GM18520 (cell line): ENCODE results near the gene SLC5A5.

Experiments
- ATAC-seq: cut with Tn5 transposase; IDR thresholded peaks from one replicate; pipeline ENCODE4 v1.9.1; 2021; ENCODE audit not compliant: unreplicated experiment

Gene SLC5A5

DNA sequence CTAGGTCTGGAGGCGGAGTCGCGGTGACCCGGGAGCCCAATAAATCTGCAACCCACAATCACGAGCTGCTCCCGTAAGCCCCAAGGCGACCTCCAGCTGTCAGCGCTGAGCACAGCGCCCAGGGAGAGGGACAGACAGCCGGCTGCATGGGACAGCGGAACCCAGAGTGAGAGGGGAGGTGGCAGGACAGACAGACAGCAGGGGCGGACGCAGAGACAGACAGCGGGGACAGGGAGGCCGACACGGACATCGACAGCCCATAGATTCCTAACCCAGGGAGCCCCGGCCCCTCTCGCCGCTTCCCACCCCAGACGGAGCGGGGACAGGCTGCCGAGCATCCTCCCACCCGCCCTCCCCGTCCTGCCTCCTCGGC, at the start of gene SLC5A5:
Gene SLC5A5 (plus strand): TSS at position 68 of the 373 bp plus-strand sequence. CDS start 375 bp downstream, outside the sequence.
- ATAC-seq: no peak

DNA sequence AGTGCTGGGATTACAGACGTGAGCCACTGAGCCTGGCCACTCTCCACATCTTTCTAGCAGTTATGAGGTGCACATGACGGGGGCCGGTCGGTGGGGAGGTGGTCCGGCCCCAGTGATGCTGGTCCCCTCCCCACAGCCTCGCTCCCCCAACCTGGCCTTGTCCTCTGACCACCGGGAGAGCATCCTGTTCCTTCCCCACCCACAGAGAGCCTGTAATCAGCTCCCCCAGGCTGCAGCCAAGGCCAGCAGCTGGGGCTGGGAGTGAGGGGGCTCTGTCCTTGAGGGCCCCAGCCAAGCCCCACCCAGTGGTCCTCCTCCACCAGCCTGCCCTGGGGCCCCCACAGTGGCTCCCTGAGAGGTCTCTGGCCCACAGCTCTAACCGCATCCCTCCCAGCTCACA, 47.4 kb upstream of the SLC5A5 start:
- no peak for ATAC-seq

DNA sequence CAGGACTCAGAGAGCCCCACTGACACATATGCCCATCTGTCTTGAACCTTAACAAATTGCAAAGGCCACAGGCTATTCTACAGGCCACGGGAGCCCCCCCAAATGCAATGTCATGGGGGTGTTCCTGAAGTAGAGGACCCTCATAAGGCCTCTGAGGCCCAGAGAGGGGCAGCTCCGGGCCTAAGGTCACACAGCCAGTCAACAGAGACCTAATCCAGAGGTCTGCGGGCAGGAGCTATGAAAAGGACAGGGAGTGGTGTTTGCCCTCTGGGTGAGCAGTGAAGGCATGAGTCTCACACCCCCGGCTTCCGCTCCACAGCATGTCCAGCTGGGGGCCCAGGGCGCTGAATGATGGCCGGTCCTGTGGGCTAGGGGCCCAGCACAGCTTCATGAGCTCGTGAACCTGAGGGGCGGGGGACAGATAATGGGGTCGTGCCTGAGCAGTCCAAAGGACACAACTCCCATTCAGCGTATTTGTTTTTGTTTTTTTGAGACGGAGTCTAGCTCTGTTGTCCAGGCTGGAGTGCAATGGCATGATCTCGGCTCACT, 45.2 kb upstream of the SLC5A5 start:
- ATAC-seq: no peak

DNA sequence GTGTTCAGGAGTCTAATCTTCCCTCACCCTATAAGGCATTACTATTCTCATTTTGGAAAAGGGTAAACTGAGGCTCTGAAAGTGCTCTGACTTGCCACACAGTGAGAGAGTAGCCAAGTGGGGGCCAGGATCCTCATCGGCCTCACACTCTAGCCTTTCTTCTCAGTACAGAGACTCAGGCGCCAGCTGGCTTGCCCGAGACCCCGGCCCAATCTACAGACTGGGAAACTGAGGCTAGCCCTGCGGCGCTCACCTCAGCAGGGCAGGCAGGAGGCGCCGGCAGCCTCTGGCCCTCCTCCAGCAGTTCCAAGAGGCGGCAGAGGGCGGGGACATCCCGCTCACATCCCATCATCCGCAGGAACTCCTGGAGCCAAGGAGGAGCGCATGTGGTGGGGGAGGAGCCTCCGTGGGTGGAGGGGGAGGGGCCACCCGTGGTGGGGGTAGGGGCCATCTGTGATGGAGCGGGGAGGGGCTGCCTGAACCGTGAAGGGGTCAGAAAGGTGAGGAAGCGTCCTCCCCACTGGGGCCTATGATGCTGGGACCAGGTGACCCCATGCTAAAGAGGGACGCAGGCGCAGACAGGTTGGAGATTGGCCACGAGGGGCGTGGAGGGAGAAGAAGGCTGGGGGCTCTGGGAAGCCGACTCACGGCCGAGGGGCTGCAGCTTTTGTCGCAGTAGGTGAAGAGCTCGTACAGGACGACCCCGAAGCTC, 41.7 kb upstream of the SLC5A5 start:
- ATAC-seq: no peak

DNA sequence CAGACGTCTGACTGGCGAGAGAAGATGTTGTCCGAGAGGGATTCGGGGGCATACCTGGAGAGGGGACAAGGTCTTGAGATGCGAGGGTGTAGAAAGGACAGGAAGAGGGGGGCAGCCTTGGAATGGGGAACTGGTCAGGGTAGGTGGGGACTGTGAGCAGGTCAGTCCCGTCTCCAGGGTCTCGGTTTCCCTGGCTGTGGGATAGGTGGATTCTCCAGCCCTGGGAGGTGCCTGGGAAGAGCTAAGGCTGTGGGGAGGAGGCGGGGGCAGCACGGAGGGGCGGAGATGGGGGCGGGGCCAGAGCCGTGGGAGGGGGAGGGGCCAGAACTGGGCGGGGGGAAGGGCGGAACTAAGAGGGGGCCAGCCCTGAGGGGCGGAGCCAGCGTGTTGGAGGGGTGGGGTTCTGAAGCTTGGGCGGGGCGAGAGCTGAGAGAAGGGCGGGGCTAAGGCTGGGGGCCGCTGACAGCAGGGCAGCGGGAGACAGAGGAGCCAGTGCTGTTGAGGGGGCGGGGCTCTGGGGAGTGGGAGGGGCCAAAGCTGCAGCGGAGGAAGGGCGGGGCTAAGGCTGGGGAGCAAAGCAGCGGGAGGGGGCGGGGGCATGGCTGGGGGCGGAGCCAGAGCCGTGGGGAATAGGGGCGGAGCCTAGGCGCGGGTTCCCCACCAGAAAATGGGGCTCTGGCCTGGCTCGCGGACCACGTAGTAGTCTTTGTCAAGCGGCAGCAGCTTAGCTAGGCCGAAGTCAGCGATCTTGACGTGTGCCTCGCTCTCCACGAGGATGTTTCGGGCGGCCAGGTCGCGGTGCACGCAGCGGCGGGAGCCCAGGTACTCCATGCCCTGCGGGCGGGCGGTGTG, 41.0 kb upstream of the SLC5A5 start:
- ATAC-seq: no peak

DNA sequence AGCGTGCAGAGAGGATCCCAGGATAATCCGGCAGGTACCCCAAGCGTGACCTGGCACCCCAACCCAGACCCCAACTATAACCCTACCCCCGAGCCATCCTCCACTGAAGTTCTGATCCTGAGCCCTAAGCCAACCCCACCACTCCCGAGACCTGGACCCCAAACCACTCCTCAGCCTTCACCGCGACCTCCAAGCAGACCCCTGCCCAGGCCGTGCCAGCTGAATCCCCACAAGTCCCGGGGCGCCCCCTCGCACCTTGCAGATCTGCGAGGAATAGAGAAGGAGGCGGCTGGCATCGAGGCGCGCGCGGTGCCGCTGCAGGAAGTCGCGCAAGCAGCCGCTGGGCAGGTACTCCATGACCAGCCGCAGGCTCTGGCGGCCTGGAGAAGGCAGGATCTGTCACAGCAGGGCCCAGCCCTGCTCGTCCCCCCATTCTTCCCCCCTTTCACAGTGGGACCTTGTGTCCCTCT, 40.3 kb upstream of the SLC5A5 start:
- ATAC-seq: no peak

DNA sequence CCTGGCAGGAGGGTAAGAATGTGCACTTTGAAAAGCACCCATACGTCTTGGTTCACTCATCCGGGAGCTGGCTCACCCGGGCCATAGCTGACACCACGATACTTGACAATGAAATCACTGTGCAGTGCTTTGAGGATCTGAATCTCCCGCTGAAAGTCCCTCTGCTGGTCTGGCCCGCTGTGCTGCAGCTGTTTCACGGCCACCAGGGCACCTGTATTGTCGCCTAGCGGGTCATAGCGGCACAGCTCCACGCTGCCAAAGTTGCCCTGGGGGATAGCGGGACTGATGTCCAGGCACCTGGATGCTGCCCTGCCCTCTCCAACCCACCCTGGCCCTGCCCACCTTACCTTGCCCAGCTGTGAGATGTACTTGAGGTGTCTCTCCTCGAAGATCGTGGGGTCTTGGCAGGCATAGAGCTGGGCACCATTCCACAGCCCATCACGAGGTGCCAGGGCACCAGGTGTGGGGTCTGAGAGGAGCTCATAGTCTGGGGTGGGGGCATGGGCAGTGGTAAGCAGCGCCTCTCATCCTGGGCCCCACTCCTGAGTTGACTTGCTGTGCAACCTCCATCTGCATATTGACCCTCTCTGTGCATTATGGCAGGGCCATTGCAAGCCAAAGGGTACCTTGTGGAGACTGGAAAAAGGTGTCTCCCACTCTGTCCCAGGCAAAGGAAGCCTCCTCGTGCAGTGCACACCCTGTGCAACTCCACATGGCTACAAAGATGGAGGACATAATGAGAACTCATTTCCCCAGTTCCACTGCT, 39.1 kb upstream of the SLC5A5 start:
- no peak for ATAC-seq

DNA sequence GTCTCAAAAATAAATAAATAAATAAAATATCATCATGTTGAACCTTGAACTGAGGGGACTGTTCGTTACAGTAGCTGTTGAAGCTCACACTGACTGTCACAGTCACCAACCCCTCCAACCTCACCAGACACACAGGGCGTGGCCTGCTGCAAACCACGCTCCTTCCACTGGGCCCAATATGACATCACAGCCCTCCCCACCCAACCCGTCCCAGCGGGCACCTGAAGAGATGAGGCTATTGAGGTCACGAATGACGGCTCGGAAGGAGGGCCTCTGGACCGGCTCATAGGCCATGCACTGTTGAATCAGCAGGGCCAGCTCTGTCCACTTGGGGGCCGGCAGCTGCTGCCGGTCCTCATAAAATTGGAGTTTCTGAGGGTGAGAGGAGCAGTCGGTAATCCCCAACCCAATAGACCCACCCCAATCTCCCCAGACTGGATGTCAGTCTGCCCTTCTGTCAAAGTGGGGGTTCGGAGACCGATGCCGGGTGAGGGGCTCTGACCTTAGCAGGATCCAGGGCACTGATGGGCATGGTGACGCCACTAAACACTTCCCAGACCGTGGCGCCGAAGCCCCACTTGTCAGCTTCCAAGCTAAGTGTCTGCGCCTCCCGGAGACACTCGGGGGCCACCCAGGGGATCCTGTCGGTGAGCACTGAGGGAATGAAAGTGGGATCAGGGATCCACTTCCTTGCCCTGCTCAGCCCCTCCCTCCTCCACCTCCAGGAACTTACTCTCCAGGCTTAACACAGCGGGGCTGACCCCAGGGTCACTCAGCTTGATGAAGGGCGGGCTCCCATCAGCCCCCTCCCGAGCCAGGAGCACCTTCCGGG, 37.2 kb upstream of the SLC5A5 start:
- ATAC-seq: no peak

DNA sequence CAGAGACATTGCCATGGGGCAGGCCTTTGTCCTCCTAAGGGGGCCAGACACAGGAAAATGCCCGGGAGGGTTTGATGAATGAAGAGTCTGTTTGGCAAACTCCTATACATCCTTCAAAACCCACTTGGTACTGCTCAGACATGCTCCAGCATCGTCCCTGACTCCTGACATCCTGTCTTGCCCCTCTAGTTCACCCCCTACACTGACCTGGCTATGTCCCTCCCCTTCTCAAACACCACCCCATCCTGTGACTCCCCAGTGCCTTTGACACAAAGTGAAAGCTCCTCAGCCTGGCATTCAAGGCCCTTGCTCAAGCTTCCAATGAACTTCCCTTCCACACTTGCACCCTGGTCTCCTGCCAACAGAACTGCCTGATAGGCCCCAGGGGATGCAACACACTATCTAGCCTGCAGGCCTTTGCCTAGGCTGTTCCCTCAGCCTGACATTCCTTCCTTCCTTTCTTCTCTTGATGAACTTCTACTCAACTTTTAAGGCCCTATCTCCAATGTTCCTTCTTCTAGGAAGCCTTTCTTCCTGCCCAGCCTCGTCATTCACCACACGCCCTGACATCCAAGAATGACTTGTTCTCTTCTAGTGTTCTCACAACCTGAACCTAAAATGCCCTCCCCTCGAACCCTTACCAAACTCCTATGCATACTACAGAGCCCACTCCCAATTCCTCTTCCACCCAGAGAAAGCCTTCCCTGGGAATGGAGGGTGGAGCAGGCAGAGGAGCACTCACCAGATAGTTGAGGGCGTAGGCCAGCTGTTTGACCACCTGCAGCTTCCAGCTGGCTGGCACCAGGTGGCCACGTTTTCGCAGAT, 36.4 kb upstream of the SLC5A5 start:
- ATAC-seq: no peak

DNA sequence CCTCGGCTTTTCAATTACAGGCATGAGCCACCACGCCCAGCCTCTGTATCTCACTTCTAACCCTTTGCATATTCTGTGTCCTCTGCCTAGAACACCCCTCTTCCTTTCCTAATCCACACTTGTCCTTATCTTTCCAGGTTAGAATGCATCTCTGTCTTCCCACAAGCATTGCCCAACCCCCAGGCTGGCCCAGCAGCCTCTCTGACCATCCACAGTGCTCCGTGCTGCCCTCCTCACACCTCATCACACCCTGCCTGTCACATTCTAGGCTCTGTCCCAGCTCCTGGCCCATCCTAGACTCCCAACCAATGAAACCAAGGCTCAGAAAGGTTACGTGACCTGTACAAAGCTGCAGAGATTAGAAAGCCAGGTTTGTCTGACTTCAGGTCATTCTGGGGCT, 35.2 kb upstream of the SLC5A5 start:
- no peak for ATAC-seq

DNA sequence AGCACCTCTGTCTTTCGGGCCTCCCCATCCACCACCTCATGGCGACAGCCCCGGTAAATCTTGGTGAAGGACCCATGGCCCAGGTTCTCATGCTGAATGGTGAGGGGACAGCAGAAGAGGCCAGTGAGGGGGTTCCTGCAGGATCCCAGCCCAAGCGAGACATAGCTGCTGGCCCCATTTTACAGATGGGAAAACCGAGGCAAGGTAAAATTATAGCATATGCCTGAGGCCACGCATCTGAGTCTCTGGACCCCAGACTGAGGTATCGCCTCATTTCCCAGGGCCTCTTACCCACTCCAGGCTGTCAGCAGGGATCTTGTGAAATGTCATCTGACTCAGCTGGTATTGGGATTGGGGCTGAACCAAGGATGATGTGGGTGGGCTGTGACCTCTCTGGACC, 33.8 kb upstream of the SLC5A5 start:
- no peak for ATAC-seq

DNA sequence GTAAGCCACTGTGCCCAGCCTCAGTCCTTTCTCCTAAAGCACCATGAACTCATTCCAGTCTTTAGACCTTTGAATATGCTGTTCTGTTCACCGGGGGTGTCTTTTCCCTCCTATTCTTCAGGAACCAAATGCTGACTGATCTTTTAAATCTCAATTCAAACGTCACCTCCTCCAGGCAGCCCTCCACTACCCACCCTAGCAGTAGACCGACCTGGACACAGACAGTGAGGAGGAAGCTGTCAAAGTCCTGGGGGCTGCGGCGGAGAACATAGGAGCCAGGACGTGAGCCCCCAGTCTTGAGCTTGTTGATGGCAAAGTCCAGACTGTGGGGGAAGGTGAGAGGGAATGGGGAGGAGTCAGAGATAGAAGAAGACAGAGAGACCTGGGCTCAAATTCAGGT, 31.7 kb upstream of the SLC5A5 start:
- ATAC-seq: no peak

DNA sequence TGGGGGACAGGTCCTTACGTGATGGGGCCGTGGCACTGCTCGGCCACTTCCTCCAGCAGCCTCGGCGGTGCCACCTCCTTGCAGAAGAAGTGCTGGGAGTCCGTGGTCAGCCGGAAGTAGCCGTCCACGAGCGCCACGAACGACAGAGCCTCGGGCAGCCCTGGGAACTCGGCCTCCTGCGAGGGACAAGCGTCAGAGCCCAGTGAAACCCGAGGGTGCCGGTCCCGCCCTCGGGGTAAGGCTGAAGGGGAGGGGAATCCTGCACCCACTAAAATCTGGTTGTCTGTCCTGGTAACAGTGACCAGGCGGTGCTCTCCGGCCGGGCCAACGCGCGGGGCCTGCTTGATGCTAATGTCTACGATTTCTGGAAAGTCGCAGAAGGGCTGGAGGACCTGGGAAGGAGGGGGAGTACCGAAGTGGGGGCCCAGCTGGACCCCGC, 30.4 kb upstream of the SLC5A5 start:
- ATAC-seq: no peak

DNA sequence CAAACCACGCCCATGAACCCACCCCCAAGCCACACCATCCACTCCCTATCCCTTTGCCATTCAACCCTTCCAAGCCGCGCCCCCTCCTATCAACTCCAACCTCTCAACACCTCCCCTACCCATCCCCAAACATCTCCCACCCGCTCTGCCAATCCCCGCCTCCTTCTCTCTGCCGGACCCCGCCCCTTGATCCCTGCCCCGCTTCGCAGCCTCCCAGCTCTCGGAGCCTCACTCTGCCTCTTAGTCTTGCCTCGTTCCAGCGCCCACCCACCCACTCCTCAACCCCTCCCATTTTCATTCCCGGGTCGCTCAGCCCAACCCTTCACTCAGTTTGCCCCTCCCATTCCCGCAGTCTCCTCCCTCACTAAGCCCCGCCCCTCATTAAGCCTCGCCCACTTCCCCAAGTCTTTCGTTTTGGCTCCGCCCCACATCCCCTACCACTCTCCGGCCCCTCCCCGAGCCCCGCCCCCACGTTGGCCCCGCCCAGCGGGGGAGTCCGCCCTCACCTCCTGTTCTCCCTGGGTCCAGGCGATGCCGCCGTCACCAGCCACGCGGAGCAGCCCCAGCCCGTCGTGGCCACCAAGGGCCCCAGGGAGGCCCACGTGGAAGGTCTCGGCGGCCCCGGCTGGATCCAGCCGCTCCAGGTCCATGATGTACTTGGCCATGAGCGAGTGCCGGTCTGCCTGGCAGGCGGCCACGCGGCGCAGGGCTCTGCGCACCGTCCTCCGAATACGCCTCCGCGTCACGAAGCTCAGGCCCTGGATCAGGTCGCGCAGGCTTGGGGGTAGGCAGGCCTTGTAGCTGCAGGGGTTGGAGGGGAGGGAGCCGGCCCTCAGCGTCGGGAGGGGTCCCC, 29.7 kb upstream of the SLC5A5 start:
- ATAC-seq: no peak

DNA sequence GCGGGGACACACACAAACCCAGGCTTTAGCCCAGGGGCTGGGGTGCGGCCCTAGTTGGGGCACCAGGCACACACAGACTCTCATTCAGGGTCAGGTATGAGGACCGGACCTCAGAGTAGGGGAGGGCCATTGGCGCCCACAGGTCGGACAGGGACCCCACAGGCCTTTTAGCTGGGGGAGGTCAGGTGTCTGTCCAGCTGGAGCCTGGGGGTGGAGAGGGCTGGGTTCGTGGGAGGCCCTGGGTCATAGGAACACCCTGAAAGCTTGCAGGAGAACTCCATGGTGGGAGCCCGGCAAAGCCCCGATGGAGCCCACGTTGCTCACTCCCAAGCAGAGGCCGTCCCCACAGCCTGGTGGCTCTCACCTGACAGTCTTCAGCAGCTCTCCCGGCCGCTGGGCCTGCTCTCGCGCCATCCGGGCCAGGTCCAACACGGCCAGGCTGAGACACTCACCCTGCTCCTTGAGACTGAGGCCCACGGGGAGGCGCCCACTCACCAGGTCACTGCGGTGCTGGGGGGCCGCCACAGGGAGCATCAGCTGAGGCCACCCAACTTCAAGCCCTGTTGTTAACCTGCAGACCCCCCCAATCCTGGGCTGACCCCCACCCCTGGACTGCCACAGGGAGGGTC, 29.0 kb upstream of the SLC5A5 start:
- ATAC-seq: no peak

DNA sequence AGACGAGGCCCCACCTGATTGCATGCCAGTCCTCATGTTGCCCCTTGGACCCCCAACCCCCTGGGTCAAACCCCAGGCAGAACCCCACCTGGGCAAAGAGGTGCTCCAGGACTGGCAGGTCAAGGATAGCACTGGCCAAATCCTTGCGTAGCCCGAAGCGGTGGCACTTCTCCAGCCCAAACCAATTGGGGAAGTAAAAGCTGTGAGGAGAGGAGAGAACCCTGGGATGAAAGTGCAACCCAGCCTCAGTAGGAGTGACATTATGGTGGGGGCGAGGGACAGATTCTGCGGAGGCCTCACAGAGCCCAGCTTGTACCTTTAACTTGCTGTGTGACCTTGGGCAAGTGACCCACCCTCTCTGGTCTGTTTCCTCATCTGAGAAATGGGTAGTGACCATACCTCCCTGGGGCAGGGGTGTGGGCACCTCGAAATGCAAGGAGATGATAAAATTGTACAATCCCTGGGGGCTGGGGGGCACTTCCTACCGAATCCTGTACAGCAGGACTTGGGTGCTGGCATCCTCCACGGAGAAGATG, 28.4 kb upstream of the SLC5A5 start:
- no peak for ATAC-seq

DNA sequence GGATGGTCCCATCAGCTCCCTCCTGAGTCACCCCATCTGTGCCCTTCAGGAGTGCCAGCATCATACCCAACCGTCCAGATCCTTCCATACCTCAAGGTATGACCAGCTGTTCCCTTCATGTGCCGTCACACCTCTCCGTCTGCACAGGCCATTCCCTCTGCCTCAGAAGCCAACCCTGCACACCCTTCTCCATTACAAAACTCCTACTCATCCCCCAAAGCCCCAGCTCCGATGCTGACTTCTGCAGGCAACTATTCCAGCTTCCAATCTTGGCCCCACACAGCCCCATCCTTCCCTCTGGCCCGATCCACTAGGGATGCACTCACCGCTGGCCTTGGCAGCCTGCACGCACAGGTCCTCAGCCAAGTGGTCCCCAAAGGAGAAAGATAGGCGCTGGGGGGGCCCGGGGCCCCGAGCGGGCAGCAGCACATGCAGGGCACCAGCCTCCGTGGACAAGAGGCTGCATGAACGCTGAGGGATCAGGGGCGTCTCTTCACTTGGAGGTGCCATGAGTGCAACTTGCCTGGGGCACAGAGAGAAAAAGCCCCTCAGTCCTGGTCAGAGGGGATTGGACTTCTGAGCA, 27.7 kb upstream of the SLC5A5 start:
- ATAC-seq: no peak
